NCI-H2081 (cell line): ENCODE results near the gene SRMS.

Experiments used
- DNase-seq, 2 experiments: peaks; one replicate each; lab custom pipeline; 2025; lab: John Stamatoyannopoulos, UW

Gene SRMS

DNA sequence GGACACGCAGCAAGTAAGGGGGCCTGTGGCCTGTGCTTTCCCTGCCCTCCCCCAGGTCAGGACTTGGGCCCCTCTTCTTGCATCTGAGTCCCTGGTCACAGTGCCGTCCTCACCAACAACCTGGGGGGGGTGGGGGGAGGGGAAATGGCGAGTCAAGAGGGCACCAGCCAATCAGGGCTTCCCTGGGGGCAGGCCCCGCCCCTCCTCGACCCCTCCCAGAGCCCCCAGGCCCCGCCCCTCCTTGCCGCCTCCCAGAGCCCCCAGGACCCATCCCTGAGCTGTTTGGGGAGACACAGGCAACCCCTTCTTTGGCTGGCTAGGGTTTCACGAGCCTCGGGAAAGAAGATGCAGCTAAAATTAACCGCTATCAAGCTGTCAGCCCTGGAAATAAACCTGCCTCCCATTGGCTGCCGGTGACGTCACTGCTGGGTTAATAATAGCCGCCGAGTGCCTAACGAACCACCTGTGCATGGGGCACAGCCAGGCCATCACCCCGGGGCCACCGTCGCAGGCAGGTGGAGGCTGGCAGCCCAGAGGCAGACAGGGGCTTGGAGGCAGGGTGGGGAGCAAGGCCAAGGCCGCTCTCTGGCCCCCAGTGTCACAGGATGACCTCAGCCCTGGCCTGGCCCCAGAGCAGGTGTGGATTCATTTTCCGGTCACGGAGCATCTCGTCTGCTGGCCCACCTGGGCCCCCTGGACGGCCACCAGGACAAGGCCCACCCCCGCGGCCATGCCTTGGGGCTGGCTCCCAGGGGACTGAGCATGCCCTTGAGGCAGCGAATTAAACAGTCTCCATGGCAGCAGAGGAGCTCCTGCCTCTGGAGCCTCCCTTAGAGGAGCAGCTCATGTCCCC is 45.5 kb downstream of the SRMS start:
- peak; percentile 70 to 76 for DNase-seq

DNA sequence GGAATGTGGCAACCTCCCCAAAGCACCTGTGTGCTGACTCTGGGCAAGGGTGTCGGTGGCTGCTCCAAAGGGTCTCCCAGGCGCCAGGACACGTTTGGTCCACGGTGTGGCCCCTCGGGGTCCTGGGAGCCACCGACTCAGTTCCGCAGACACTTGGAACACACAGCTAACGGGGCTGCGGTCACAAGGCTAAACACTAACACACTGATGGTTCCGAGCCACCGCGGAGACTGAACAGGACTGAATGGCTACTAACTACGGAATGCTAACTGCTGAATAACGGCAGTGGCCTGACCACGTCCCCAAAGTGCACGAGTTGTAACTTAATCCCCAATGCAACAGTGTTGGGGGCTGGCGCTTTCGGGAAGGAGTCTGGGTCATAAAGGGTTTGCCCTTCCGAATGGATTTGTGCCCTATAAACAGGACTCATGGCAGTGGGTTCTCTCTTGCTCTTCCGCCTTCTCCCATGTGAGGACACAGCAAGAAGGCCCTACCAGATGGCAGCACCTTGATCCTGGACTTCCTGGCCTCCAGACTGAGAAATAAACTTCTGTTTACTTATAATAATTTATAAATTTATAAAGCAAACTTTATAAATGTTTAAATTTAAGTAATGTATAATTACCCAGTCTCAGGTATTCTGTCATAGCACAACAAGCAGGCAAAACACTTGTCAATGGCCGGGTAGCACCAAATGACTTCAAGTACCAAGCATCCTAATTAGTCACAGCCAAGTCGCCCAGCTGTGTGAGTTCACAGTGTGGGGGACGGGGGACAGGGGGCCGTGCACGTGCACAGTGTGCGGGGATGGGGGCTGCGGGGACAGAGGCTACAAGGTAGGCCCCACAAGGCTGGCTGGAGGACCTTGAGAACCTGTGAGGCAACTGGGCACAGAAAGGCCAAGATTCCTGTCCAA is 46.4 kb downstream of the SRMS start:
- no peak for DNase-seq

DNA sequence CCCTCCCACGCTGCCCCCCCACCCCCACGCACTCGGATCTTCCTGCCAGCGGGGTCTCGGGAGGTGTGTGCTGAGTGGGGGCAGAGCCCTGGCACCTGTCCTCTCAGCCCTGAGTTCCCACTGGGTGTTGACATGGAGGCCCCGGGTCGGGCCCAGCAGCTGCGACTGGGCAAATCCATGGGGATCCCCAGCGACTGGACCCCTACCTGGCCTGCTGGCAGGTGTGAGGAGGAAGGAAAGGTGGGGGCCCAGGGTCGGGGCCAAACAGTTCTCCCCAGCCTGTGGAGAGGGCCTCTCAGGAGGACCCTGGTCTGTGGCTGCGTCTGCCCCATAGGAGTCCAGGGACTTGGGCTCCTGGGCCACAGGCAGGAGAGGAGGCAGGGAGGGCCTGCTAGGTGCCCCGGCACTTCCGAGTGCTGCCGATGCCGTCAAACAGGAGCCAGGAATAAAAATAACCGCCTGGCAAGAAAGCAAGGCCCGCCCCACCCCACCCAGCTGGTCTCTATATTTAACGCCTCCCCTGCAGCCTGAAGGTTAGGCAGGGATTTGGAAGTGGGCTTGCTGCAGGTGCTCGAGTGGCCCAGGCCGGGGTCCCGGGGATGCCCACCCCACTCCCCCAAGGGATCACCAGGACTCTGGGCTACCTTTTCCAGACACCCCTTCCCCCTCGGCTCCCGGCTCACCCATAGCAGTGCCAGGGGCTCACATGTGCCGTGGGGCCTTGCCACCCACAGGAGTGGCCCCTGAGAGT is 47.2 kb downstream of the SRMS start:
- no peak for DNase-seq

DNA sequence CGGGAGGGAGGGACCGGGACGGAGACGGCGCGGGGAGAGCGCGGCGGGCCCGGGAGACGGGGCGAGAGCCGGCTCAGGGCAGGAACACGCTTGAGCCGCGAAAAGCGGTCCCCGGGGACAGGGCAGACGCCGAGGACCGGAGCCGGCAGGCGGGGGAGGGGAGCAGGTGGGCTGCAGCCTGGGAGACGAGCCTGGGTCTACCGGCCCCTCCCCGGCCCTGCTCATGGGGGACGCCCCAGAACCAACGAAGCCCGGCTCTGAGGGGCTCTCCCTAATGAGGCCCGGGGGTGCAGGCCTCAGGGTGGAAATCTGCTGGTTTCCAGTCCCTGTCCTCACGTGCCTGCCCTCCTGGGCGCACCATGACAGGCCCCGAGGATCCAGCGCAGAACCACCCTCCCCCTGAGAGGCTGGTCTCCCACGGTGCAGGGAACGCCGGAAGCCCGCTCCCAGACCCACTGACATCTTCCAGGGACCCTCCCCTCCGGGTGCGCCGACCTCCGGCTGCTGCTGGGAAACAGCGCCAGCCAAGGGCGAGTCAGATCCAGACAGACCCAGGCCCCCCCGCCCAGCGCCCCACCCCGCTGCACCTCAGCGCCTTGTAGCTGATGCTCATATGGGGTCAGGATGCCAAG is 48.1 kb downstream of the SRMS start:
- DNase-seq: no peak

DNA sequence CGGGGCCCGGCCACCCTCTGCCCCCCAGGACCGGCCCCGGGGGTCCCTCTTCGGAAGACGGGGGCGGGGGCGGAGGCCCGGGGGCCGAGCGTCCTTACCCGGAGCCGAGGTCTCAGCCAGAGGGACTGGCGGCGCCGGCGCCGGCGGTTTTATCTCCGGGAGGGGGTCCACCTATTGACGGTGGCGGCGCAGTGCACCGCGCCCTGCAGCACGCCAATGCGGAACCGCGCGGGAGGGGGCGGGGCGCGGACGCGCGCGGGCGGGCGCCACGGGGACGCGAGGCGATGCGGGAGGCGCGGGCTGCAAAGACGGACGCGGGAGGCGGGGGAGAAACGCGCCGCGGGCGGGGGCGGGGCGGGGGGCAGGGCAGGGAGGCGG is 48.6 kb downstream of the SRMS start, which contains the start of gene EEF1A2:
Gene EEF1A2 (minus strand): TSS at position 124 of the 378 bp plus-strand sequence. CDS start 1,320 bp downstream, outside the sequence.
- peak in 1 of 2 experiments; percentile 17 for DNase-seq

DNA sequence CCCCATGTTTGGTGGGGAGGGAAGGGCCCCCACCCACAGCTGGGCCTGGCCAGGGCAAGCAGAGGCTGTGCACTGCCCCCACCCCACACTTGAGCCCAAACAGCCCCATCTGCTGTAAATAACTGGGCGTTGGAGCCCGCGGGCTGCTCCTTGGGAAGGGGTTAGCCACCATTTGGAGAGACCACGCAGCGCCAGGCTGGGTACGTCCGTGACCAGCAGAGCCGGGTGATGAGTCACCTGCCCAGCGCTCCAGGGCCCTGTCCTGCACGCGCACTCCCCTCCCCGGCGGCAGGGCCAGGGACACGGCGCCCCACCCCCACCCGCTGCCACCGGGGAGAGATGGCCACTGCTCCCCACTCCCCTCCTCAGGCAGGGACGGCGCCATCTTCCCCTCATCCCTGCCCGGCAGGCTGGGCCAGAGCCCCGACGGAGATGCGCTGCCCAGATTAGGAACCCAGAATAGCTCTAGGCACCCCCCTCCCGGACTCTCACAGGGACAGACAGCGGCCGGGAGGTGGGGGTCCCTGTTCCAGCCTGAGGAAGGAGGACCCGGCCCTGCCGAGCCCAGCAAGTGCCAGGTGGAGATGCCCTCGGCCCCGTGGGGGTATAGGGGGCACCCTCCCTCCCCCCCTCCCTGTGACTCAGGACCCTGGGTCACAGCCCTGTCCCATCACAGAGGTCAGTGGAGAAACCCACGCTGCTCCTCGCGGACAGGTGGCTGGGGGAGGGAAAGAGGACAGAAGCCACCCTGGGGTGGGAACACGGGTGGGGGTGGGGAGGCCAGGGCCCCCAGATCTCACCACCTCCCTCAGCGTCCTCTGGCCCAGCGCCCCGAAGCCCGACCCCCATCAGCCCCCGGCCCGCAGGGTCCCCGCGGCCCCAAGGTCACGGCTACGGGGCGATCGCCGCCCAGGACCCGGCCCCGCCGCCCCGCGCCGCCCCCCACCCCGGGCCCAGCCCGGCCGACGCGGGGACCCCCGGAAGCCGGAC is 49.3 kb downstream of the SRMS start:
- no peak for DNase-seq

DNA sequence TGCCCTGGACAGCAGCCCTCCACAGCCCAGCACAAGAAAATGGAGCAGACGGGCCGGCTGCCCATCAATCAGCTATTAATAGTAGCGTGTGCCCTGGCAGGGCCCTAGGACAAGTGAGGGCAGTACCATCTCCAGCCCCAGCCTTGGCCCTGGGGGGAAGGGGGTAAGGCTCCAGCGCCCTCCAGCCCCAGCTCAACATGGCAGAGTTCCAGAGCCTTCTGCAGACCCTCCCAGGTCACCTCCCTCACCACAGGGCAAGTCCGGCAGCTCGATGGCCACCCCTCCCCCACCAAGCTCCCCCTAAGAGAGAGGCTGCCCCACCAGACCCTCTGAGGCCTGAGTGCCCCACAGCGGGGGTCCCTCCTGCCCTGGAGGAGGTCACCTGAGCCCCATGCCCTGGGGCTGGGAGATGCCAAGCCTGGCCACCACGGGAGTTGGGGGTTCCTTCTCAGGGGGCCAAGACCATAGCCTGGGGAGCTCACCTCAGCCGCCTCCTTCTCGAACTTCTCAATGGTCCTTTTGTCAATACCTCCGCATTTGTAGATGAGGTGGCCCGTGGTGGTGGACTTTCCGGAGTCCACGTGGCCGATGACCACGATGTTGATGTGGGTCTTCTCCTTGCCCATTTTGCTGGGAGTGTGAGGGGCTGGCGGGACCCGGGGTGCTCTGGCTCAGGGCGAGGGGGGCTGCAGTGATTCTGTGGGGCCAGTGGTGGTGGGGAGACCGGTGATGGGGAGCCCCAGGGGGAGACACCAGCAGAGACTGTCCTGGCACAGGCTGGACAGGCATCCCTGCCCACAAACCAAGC is 50.2 kb downstream of the SRMS start:
- DNase-seq: no peak

DNA sequence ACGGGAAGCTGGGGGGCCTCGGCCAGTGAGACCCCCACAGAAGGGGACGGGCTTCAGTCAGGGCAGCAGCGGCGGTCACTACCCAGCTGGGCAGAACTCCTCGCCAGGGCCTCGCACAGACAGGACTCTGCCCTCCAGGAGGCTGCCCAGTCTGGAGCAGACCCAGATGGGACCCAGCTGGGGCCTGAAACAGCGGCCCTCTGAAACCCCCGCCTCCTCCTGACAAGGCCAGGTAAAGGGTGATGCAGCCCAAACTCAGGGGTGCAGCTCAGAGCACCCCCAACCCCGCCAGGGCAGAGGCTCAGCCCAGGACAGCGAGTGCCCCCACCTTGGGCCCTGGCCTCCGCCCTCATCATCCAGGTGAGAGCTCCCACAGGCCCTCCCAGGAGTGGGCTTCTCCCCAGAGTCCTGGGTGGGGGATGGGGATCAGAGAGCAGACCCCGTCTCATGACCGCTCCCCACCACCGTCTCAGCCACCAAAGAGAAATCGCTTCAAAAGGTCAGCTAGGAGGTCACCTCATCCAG is 50.9 kb downstream of the SRMS start:
- no peak for DNase-seq

DNA sequence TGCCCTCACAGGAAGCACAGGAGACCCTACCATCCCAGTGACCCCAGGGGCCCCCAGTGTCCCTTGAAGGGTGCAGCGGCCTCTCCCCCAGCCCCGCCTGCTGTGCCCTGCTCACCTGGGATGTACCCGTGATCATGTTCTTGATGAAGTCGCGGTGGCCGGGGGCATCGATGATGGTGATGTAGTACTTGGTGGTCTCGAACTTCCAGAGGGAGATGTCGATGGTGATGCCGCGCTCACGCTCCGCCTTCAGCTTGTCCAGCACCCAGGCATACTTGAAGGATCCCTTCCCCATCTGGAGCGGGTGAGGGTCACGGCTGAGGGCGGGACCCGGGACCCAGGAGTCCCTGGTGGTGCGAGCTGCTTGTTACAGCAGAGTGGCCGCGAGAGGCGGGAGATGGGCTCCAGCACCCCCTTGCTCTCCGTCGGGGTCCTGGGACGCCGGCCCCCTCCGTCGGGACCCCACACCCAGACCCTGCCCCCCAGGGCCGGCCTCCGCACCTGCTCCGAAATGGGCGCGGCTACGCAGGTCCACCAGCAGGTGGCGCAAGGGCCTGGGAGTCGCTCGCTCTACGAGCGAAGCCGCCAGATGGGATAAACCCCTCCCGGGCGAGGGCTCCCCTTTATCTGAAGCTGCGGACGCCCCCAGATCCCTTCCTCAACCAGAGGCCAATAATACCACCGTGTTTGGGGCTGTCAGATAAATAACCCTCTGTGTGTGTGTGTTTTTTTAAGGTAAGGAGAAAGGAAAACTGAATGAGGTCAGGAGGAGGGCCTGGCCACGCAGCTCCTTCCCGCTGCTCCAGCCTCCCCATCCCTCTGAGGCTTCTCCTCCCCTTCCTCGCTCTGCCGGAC is 51.6 kb downstream of the SRMS start:
- no peak for DNase-seq

DNA sequence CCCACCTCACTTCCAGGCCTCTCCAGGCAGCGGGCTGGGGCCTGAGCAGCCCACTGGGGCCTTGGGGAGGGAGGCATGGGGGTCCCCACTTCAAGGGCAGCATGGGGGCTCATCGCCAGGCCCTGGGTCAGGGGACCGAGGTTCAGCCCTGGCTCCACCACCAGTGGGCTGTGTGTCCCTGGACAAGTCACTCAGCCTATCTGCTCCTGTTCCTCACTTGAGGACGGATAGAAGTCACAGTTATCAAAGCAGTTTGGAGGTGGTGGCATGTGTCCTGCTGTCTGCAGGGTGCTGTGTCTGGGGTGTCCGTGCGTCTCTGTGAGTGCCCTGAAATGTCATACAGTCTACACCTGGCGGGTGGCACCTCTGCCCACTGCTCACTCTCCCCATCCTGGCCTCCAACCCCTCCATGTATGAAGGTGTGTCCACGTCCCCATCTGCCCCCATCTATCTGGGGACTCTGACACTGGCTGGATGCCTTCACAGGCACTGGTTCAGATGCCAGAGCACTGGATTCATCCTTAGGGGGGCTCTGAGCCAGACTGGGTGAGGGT is 52.3 kb downstream of the SRMS start:
- no peak for DNase-seq

DNA sequence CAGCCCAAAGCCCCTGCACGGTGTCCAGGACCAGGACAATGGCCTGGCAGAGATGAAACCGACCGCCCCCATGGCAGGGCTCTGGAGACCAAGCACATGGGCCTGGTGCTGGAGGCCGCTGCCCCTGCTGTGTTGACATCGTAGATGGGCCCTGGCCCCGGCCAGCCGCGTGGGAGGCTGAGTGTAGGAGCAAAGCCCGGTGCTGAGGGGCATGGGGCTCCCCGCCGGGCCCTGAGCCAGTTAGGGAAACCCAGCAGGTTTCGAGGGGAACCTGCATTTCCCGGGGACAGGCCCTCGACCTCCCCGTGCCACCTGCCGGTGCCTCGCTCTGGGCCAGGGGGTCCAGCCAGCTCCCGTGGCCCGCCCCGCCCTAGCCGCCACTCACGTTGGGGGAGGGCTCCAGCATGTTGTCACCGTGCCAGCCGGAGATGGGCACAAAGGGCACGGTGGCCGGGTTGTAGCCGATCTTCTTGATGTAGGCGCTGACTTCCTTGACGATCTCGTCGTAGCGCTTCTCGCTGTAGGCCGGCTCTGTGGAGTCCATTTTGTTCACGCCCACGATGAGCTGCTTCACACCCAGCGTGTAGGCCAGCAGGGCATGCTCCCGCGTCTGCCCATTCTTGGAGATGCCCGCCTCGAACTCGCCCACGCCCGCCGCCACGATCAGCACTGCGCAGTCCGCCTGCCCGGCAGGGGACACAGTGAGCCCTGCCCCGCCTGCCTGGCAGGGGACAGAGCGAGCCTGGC is 53.0 kb downstream of the SRMS start:
- no peak for DNase-seq

DNA sequence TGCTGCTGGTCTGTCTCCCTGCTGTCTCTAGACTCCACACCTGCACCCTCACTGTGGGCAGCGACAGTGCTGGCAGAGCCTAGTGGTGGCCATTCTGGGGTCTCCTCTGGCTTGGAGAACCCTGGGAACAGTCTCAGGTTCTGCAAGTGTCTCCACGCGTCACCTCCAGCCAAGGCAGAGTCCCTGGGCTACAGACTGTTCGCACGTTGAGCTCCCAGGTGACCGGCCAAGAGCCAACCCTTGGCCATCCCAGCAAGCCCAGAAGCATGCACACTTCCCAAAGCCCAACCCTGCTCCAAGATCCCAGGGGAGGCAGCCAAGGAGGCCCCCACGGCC is 53.5 kb downstream of the SRMS start:
- DNase-seq: no peak

DNA sequence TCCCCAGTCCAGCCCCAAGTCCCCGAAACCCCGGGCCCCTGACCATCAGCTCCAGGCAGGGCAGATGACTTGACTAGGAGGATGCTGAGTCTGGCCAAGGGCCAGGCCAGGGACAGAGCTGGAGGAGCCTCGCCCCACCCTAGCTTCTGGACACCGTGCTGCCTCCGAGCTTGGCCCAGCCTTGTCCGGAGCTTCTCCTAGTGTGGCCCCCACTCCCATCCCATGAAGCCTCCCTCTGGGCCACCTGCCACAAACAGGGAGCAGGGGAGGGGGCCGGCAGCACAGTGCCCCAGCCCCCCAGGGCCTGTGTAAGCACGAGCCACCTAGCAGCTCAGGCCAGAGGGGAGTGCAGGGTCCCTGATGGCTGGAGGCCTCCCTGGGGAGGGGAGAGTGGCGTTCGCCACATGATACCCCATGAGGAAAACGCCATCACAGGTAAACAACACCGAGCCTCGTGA is 54.0 kb downstream of the SRMS start:
- no peak for DNase-seq

DNA sequence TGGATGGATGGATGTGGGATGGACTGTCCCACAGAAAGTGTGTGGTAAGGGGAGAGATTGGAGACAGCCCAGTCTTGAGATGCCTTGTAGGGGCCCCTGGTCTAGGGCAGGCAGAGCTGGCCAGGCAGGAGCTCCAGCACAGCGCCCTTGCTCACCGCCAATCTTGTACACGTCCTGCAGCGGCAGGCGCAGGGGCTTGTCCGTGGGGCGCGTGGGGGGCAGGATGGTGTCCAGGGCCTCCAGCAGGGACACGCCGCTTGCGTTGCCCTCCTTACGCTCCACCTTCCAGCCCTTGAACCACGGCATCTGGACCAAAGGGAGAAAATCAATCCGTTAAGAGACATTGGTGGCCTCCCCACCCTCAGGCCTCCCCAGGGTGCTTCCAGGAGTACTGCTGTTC is 54.6 kb downstream of the SRMS start:
- DNase-seq: no peak

DNA sequence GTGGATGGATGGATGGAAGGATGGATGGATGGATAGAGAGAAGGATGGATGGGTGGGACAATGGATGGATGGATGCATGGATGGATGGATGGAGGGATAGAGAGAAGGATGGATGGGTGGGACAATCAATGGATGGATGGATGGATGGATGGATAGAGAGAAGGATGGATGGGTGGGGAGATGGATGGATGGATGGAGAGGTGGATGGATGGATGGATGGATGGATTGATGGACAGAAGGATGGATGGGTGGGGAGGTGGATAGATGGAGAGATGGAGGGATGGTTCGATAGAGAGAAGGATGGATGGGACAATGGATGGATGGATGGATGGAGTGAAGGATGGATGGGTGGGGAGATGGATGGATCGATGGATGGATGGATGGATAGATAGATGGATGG is 55.0 kb downstream of the SRMS start:
- DNase-seq: no peak

DNA sequence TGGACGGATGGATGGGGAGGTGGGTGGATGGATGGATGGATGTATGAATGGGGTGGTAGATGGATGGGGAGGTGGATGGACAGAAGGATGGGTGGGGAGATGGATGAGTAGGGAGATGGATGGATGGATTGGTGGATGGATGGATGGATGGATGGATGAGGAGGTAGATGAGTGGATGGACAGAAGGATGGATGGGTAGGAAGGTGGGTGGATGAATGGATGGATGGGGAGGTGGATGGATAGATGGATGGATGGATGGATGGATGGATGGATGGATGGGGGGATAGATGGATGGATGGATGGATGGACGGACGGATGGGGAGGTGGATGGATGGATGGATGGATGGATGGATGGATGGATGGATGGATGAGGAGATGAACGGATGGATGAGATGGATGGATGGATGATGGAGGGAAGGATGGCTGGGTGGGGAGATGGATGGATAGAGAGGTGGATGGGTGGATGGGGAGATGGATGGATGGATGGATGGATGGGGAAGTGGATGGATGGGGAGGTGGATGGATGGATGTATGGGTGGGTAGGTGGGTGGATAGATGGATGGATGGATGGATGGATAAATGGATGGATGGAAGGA is 55.8 kb downstream of the SRMS start:
- no peak for DNase-seq

DNA sequence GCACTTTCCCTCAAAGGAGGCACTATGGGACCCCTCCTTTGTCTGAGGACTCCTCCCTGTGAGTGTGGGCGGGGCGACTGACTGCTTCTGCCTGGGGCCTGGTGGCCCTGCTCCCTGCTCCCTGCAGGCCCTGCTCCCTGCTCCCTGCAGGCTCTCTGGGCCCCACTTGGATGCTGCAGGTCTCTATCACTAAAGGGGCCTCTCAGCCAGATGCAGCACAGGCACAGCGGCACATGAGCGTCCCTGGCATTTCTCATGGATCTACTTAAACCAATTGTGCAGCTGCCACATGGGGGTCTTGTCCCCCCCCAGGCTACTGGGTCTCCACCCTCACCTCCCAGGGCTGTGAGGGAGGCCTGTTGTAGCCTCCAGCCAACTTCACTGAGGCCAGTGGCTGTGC is 56.5 kb downstream of the SRMS start:
- DNase-seq: no peak
